Nephron (organoid): Measurements from ENCODE around the gene NUFIP2.
"Not testable (repeated sequence)": the region's sequence is repeated elsewhere in the genome, so short reads cannot be mapped to it uniquely, and the experiment has no call there.

ENCODE experiments used
- H3K27ac Mint-ChIP-seq, 3 experiments: 2 replicates each; pipeline ENCODE4 v1.8.0; 2020; ENCODE audit warnings: mixed read lengths in 3 of 3, mild to moderate bottlenecking in 2 of 3, moderate library complexity in 1 of 3
- H3K27me3 Mint-ChIP-seq: 2 replicates; pipeline ENCODE4 v1.8.0; 2021; ENCODE audit warnings: low read depth, mild to moderate bottlenecking, moderate library complexity, mixed read lengths
- H3K36me3 Mint-ChIP-seq: 2 replicates; pipeline ENCODE4 v1.8.0; 2020; ENCODE audit warnings: low read depth, mixed read lengths
- H3K4me1 Mint-ChIP-seq: 2 replicates; pipeline ENCODE4 v1.8.0; 2020; ENCODE audit warnings: mixed read lengths
- H3K4me3 Mint-ChIP-seq, 3 experiments: 2 replicates each; pipeline ENCODE4 v1.8.0; 2020; ENCODE audit warnings: mild to moderate bottlenecking in 3 of 3, mixed read lengths in 3 of 3, moderate library complexity in 2 of 3
- H3K9me3 Mint-ChIP-seq: 2 replicates; pipeline ENCODE4 v1.8.0; 2020; ENCODE audit warnings: mixed read lengths
- TF ChIP-seq, protein P1 (sequence below), 3 experiments: fragments of 200-600 bp; sonication (generic); IDR thresholded peaks; one replicate each; pipeline ENCODE4 v1.5.0; 2021; ENCODE audit warnings: antibody characterized with exemption in 3 of 3; ENCODE audit not compliant: unreplicated experiment in 3 of 3

NUFIP2 gene

DNA sequence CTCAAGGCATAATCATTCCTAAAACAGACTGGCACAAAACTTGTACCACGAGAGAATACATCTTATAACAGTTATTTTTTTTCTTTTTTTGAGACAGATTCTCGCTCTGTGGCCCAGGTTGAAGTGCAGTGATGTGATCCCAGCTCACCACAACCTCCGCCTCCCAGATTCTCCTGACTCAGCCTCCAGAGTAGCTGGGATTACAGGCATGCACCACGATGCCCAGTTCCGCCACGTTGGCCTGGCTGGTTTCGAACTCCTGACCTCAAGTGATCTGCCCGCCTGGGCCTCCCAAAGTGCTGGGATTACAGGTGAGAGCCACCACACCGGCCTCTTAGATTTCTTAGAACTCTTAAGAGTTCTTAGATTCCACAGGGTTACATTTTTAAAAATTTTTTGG lies 4.1 kb downstream of the NUFIP2 start:
- peaks cover 52% of the 10 kb centered on the region for H3K36me3 Mint-ChIP-seq
- no peaks in the 10 kb centered on the region for H3K9me3 Mint-ChIP-seq
- peak overlapping the region; percentile 23 to 59 (median 43) for H3K4me3 Mint-ChIP-seq
- peaks cover 55% of the 10 kb centered on the region for H3K4me1 Mint-ChIP-seq
- H3K27me3 Mint-ChIP-seq = no peaks in the 10 kb centered on the region
- TF ChIP-seq, protein P1, sequence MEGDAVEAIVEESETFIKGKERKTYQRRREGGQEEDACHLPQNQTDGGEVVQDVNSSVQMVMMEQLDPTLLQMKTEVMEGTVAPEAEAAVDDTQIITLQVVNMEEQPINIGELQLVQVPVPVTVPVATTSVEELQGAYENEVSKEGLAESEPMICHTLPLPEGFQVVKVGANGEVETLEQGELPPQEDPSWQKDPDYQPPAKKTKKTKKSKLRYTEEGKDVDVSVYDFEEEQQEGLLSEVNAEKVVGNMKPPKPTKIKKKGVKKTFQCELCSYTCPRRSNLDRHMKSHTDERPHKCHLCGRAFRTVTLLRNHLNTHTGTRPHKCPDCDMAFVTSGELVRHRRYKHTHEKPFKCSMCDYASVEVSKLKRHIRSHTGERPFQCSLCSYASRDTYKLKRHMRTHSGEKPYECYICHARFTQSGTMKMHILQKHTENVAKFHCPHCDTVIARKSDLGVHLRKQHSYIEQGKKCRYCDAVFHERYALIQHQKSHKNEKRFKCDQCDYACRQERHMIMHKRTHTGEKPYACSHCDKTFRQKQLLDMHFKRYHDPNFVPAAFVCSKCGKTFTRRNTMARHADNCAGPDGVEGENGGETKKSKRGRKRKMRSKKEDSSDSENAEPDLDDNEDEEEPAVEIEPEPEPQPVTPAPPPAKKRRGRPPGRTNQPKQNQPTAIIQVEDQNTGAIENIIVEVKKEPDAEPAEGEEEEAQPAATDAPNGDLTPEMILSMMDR (IDR thresholded peaks at IDR 0.05; ENCODE audit: unreplicated experiment in 3 of 3) = no peak
- no peak overlapping the region for H3K27ac Mint-ChIP-seq

DNA sequence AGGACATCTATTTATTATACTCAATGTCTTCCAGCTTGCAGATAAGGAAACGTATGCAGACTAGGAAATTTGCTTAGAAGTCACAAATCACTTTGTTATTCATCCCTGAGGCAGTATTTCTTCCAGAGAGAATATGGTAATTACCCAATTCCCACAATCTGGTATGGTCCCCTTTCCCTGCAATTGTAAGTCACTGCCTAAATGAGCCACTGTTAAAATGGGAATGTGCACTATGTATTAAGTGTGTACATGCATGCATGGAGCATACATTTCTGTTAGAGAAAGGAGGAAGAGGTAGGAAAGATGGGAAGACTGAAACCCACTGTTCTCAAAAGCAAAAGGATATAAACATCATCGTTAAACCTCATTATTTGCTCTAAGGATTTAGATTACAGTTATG lies 10.0 kb downstream of the NUFIP2 start:
- Mint-ChIP-seq H3K4me3 (no peak overlapping the region), H3K9me3 (no peaks in the 10 kb centered on the region), H3K27me3 (no peaks in the 10 kb centered on the region), H3K36me3 (peaks cover 89% of the 10 kb centered on the region), H3K27ac (no peak overlapping the region), H3K4me1 (peaks cover 35% of the 10 kb centered on the region)
- TF ChIP-seq, protein P1 (IDR thresholded peaks at IDR 0.05; ENCODE audit: unreplicated experiment in 3 of 3) = no peak

DNA sequence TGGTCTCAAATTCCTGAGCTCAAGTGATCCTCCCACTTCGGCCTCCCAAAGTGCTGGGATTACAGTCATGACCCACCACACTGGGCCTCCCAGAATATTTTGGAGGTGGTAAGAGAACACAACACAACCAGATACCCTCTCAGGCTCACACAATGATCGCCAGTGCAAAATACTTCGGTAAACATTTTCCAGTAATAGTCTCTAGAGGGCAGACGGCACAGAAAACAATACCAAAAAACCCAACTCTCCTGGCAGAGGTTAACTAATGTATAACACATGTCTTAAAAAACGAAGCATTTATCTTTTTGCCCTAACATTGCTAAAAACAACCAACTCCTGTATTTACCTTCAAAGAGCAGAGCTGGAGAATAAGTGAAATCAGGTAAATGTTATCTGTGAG lies 10.5 kb downstream of the NUFIP2 start:
- peaks cover 30% of the 10 kb centered on the region for H3K4me1 Mint-ChIP-seq
- peaks cover 90% of the 10 kb centered on the region for H3K36me3 Mint-ChIP-seq
- TF ChIP-seq, protein P1 (IDR thresholded peaks at IDR 0.05; ENCODE audit: unreplicated experiment in 3 of 3) = no peak
- H3K9me3 Mint-ChIP-seq = no peaks in the 10 kb centered on the region
- H3K27ac Mint-ChIP-seq = no peak overlapping the region
- H3K27me3 Mint-ChIP-seq = no peaks in the 10 kb centered on the region
- no peak overlapping the region for H3K4me3 Mint-ChIP-seq

DNA sequence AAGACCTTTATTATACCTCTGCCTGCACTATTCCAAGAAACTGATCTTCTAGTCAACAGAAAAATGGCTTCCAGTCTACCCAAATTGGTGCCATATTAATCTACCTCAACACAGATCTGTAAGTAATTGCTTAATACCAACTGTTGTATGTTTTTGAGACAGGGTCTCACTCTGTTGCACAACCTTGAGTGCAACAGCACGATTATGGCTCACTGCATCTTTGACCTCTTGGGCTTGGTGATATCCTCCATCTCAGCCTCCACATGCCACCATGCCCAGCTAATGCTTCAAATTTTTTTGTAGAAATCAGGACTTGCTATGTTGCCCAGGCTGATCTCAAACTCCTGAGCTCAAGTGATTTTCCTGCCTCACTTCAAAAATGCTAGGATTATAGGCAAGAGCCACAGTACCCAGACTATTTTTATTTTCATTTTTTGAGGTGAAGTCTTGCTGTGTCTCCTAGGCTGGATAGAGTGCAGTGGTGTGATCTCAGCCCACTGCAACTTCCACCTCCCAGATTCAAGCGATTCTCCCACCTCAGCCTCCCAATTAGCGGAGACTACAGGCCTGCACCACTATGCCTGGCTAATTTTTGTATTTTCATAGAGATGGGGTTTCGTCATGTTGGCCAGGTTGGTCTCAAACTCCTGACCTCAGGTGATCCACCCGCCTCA lies 14.4 kb downstream of the NUFIP2 start:
- Mint-ChIP-seq H3K27me3 (no peaks in the 10 kb centered on the region), H3K4me1 (peaks cover 10% of the 10 kb centered on the region), H3K36me3 (peaks cover 83% of the 10 kb centered on the region), H3K27ac (no peak overlapping the region), H3K9me3 (no peaks in the 10 kb centered on the region), H3K4me3 (no peak overlapping the region)
- TF ChIP-seq, protein P1 (IDR thresholded peaks at IDR 0.05; ENCODE audit: unreplicated experiment in 3 of 3) = no peak

DNA sequence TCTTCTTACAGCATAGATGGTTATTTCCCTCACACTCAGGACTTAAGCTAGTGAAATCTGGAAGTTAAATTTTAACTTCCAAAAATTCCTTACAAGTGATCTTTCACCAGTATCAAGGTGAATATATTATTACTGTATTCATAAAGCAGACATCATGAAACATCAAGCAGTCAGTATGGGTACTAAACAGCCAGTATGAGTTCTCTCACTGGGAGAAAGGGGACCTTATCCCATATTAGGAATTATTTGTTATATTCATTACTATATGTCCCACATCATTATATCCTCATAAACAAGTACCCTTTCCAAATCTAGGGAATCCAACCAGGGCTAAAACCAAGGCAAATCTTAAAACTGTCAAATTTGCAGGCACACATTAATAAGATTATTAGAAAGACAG lies 15.3 kb downstream of the NUFIP2 start:
- no peaks in the 10 kb centered on the region for H3K9me3 Mint-ChIP-seq
- no peak overlapping the region for H3K27ac Mint-ChIP-seq
- peaks cover 86% of the 10 kb centered on the region for H3K36me3 Mint-ChIP-seq
- H3K4me1 Mint-ChIP-seq = peaks cover 5% of the 10 kb centered on the region
- H3K4me3 Mint-ChIP-seq = no peak overlapping the region
- H3K27me3 Mint-ChIP-seq = no peaks in the 10 kb centered on the region
- TF ChIP-seq, protein P1 (IDR thresholded peaks at IDR 0.05; ENCODE audit: unreplicated experiment in 3 of 3) = no peak

DNA sequence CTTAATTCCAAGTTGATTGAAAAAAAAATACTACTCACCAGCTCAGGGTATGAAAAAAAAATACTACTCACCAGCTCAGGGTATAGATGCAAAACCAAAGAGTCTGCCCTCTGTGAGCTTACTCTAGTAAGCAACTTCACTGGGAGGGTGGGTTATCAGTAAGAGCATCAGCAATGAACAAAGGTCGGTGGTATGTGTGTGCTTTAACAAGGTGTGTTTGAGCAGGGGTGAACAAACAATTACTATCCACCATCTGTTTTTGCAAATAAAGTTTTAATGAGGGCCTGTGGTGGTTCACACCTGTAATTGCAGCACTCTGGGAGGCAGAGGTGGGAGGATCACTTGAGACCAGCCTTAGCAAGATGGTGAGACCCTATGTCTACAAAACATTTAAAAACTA lies 20.0 kb downstream of the NUFIP2 start:
- Mint-ChIP-seq H3K27ac (no peak overlapping the region), H3K36me3 (peaks cover 67% of the 10 kb centered on the region), H3K4me1 (no peaks in the 10 kb centered on the region), H3K4me3 (no peak overlapping the region), H3K9me3 (no peaks in the 10 kb centered on the region), H3K27me3 (no peaks in the 10 kb centered on the region)
- TF ChIP-seq, protein P1 (IDR thresholded peaks at IDR 0.05; ENCODE audit: unreplicated experiment in 3 of 3) = no peak

DNA sequence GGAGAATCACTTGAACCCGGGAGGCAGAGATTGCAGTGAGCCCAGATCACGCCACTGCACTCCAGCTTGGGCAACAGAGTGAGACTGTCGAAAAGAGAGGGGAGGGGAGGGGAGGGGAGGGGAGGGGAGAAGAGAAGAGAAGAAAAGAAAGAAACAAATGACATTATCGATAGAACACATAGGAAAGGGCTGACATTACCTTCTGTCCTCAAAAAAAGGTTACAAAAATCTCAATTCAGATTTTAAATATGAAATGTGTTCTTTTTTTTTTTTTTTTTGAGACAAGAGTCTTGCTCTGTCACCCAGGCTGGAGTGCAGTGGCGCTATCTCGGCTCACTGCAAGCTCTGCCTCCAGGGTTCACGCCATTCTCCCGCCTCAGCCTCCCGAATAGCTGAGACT lies 22.0 kb downstream of the NUFIP2 start:
- H3K36me3 Mint-ChIP-seq = peaks cover 63% of the 10 kb centered on the region
- H3K27me3 Mint-ChIP-seq, H3K4me1 Mint-ChIP-seq: not testable (repeated sequence)

More for the DNA sequence above, 22.0 kb downstream of the NUFIP2 start:
- H3K4me3 Mint-ChIP-seq, H3K9me3 Mint-ChIP-seq, H3K27ac Mint-ChIP-seq: not testable (repeated sequence)
